SU-DHL-6 (cell line): ENCODE measurements around the gene SULT1A1.

Experiments used
- H2AFZ ChIP-seq: fragments of 200-600 bp; sonication (generic); 2 replicates; pipeline ENCODE4 v1.6.1; 2014; ENCODE audit warnings: low read depth, mild to moderate bottlenecking, moderate library complexity, mixed read lengths, antibody characterized with exemption, low read length; ENCODE audit not compliant: severe bottlenecking
- H3F3A ChIP-seq: fragments of 200-600 bp; shearing (Covaris generic); 2 replicates; pipeline ENCODE4 v1.6.0; 2016; ENCODE audit warnings: antibody characterized with exemption, mild to moderate bottlenecking; ENCODE audit not compliant: insufficient read depth
- H3K27ac ChIP-seq: fragments of 200-600 bp; sonication (generic); 2 replicates; pipeline ENCODE4 v1.5.1; 2016; ENCODE audit warnings: low read depth, mild to moderate bottlenecking, low read length, moderate library complexity, mixed read lengths
- H3K27me3 ChIP-seq: fragments of 200-600 bp; sonication (generic), shearing (Covaris generic); 2 replicates; pipeline ENCODE4 v1.6.0; 2014; ENCODE audit warnings: mild to moderate bottlenecking, low read length
- H3K36me3 ChIP-seq: fragments of 200-600 bp; sonication (generic); 2 replicates; pipeline ENCODE4 v1.6.1; 2014; ENCODE audit warnings: mild to moderate bottlenecking, low read length, mixed read lengths
- H3K4me2 ChIP-seq: fragments of 300-600, 200-600 bp; shearing (Covaris generic), sonication (generic); 2 replicates; pipeline ENCODE4 v1.6.0; 2014; ENCODE audit warnings: low read length, low read depth, mild to moderate bottlenecking; ENCODE audit not compliant: poor library complexity, severe bottlenecking
- H3K4me3 ChIP-seq: fragments of 200-600 bp; sonication (generic); 2 replicates; pipeline ENCODE4 v1.5.1; 2014; ENCODE audit warnings: antibody characterized with exemption, low read length, mild to moderate bottlenecking, mixed read lengths; ENCODE audit not compliant: insufficient read depth, poor library complexity, severe bottlenecking
- H3K79me2 ChIP-seq: fragments of 200-600 bp; sonication (generic); 2 replicates; pipeline ENCODE4 v1.6.1; 2014; ENCODE audit warnings: mild to moderate bottlenecking, low read length, moderate library complexity; ENCODE audit not compliant: insufficient read depth
- H3K9ac ChIP-seq: fragments of 200-600 bp; sonication (generic); 2 replicates; pipeline ENCODE4 v1.7.0; 2014; ENCODE audit warnings: mild to moderate bottlenecking, low read length
- H3K9me2 ChIP-seq: fragments of 200-600 bp; sonication (generic); replicated peaks from 2 replicates; pipeline ENCODE4 v1.6.1; 2014; ENCODE audit warnings: low read length; ENCODE audit not compliant: insufficient read depth
- H3K9me3 ChIP-seq: fragments of 200-600 bp; sonication (generic); 2 replicates; pipeline ENCODE4 v1.6.1; 2014; ENCODE audit warnings: low read length, mixed read lengths; ENCODE audit not compliant: insufficient read depth
- H4K20me1 ChIP-seq: fragments of 200-600 bp; sonication (generic); 2 replicates; pipeline ENCODE4 v1.6.1; 2014; ENCODE audit warnings: low read depth, mild to moderate bottlenecking, antibody characterized with exemption, low read length, moderate library complexity, mixed read lengths
- EZH2phosphoT487 ChIP-seq: fragments of 200-600 bp; sonication (generic), shearing (Covaris generic); conservative IDR thresholded peaks from 2 replicates; pipeline ENCODE4 v1.6.1; 2018; ENCODE audit warnings: mild to moderate bottlenecking, antibody characterized with exemption, low read length, moderate library complexity, mixed read lengths
- TF ChIP-seq, protein P1 (sequence below): fragments of 200-600 bp; sonication (generic); IDR thresholded peaks from one replicate; pipeline ENCODE4 v1.5.1; 2017; ENCODE audit warnings: antibody characterized with exemption, mild to moderate bottlenecking, low read length, moderate library complexity; ENCODE audit not compliant: insufficient read depth, poor library complexity, severe bottlenecking

Gene SULT1A1

GRCh38 chr16:28590384-28591340, 19.2 kb downstream of the SULT1A1 start:
- TF ChIP-seq, protein P1, sequence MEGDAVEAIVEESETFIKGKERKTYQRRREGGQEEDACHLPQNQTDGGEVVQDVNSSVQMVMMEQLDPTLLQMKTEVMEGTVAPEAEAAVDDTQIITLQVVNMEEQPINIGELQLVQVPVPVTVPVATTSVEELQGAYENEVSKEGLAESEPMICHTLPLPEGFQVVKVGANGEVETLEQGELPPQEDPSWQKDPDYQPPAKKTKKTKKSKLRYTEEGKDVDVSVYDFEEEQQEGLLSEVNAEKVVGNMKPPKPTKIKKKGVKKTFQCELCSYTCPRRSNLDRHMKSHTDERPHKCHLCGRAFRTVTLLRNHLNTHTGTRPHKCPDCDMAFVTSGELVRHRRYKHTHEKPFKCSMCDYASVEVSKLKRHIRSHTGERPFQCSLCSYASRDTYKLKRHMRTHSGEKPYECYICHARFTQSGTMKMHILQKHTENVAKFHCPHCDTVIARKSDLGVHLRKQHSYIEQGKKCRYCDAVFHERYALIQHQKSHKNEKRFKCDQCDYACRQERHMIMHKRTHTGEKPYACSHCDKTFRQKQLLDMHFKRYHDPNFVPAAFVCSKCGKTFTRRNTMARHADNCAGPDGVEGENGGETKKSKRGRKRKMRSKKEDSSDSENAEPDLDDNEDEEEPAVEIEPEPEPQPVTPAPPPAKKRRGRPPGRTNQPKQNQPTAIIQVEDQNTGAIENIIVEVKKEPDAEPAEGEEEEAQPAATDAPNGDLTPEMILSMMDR: no peak
- no peak for TF ChIP-seq EZH2phosphoT487
- Histone ChIP-seq H3K9me2 (no peaks in the 10 kb centered on the region), H3K36me3 (no peaks in the 10 kb centered on the region), H3K79me2 (no peaks in the 10 kb centered on the region), H3K9ac (no peak overlapping the region), H3K9me3 (no peaks in the 10 kb centered on the region), H4K20me1 (no peaks in the 10 kb centered on the region), H3K4me2 (no peak overlapping the region), H3F3A (no peaks in the 10 kb centered on the region), H3K4me3 (no peak overlapping the region), H3K27me3 (no peaks in the 10 kb centered on the region), H2AFZ (no peak overlapping the region), H3K27ac (no peak overlapping the region)

- Histone ChIP-seq H3K27me3 (no peaks in the 10 kb centered on the region), H3K9me3 (no peaks in the 10 kb centered on the region), H3K79me2 (no peaks in the 10 kb centered on the region), H3K27ac (no peak overlapping the region), H3F3A (no peaks in the 10 kb centered on the region), H3K9me2 (no peaks in the 10 kb centered on the region), H3K4me3 (no peak overlapping the region), H4K20me1 (no peaks in the 10 kb centered on the region), H2AFZ (no peak overlapping the region), H3K36me3 (no peaks in the 10 kb centered on the region), H3K4me2 (no peak overlapping the region), H3K9ac (no peak overlapping the region)
- TF ChIP-seq, protein P1: no peak
- no peak for TF ChIP-seq EZH2phosphoT487
Observed at GRCh38 chr16:28589930-28590329, 19.9 kb downstream of the SULT1A1 start.

GRCh38 chr16:28589069-28589468, 20.8 kb downstream of the SULT1A1 start:
- Histone ChIP-seq H4K20me1 (no peaks in the 10 kb centered on the region), H3K4me3 (no peak overlapping the region), H3K27me3 (no peaks in the 10 kb centered on the region), H3K36me3 (no peaks in the 10 kb centered on the region), H3K79me2 (no peaks in the 10 kb centered on the region), H3K9me2 (no peaks in the 10 kb centered on the region), H3K9ac (no peak overlapping the region), H2AFZ (no peak overlapping the region), H3F3A (no peaks in the 10 kb centered on the region), H3K9me3 (no peaks in the 10 kb centered on the region), H3K4me2 (no peak overlapping the region), H3K27ac (no peak overlapping the region)
- TF ChIP-seq, protein P1: no peak
- TF ChIP-seq EZH2phosphoT487: no peak
